Measurements from ENCODE around the gene ANGPTL8.

DNA sequence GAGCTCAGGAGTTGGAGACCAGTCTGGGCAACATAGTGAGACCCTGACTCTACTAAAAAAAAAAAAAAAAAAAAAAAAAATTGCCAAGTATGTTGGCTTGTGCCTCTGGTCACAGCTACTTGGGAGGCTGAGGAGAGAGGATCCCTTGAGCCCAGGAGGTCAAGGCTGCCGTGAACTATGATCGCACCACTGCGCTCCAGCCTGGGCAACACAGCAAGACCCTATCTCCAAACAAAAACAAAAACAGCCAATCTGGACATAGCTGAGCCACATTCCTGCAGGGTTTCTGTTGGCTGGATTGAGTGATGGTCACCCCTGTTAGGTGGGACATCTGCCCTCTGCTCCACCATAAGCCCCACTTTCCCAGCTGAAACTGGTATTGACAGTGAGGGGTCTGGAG lies 13.6 kb upstream of the ANGPTL8 start:
- TF ChIP-seq, protein P1, sequence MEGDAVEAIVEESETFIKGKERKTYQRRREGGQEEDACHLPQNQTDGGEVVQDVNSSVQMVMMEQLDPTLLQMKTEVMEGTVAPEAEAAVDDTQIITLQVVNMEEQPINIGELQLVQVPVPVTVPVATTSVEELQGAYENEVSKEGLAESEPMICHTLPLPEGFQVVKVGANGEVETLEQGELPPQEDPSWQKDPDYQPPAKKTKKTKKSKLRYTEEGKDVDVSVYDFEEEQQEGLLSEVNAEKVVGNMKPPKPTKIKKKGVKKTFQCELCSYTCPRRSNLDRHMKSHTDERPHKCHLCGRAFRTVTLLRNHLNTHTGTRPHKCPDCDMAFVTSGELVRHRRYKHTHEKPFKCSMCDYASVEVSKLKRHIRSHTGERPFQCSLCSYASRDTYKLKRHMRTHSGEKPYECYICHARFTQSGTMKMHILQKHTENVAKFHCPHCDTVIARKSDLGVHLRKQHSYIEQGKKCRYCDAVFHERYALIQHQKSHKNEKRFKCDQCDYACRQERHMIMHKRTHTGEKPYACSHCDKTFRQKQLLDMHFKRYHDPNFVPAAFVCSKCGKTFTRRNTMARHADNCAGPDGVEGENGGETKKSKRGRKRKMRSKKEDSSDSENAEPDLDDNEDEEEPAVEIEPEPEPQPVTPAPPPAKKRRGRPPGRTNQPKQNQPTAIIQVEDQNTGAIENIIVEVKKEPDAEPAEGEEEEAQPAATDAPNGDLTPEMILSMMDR (IDR thresholded peaks at IDR 0.05), result no peak
- TF ChIP-seq POLR2A (IDR thresholded peaks at IDR 0.05), result no peak
